GM19324 (cell line): Measurements from ENCODE around the gene GRIN3A.
"Not testable (repeated sequence)": the region's sequence is repeated elsewhere in the genome, so short reads cannot be mapped to it uniquely, and the experiment has no call there.

Source experiments
- ATAC-seq: cut with Tn5 transposase; IDR thresholded peaks from one replicate; pipeline ENCODE4 v1.9.1; 2021; ENCODE audit warnings: mild to moderate bottlenecking, moderate library complexity; ENCODE audit not compliant: unreplicated experiment, low FRiP score

The GRIN3A gene

DNA sequence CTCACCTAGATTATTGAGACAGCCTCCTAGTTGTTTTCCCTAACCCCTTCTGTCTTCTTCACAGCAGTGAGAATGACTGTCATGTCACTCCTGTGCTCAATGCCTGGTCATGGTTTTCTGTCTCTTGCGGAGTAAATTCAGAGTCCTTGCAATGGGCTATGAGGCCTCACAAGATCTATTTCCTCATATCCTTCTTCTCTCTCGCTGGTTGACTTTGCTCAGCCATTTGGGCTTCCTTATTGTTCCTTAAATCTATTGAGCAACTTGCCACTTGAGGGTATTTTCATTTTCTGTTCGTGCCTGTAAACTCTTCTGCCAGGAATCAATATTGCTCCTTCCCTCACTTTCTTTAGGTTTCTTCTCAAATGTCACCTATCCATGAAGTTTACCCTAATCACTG, 152.7 kb downstream of the GRIN3A start:
- no peak for ATAC-seq

DNA sequence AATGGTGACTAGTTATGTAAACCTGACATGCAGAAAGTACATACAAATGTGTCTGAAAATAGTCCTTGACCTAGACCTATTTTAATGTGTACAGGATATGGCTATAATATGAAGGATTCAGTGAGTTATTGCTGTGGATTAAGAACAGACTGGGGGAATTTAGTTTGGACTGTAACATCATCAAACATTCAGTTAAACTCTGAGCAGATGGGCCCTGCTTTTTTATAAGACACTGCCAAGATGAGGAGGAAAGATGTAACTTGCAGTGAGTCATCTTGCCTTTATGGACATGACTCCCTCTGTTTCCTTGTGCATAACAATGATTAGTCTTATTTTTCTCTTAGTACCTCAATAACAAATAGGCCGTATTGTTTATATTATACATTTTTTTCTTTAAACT, 155.9 kb downstream of the GRIN3A start:
- ATAC-seq = no peak

DNA sequence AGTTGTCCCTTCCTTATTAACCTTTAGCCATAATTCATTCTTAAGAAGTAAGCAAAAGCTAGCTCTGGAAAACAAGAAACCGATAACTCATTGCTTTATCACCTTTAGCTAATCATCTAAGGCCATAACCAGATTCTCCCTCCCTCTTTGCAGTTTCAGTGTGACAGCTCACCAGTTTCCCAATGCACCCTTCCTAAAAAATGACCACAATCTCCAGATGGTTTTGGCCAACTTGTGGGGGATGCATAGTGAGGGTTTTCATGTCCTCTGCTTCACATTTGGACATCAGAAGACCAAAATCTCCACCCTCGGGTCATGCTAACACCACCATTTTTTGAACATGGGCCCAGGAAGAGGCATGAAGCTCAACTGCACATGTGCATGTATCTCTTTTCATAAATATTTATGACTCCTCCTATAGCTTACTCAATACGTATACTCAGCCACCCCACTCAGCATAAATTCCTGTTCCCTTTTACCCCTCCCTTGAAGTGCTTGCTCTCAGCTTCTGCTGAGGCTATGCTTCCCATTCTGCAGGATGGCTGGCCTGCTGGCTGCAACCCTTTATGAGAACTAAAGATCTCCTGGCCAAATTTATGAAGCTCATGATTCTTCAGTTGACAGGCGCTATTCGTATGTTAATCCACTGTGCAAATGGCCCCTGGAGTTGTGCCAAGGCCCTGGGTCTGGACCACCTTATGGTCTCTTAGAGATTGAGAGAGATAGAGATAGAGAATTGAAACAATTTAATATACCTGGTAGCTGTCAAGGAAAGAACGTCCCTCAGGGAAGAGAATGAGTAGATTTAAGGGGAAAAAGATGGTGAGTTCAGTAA, 158.5 kb downstream of the GRIN3A start:
- no peak for ATAC-seq

DNA sequence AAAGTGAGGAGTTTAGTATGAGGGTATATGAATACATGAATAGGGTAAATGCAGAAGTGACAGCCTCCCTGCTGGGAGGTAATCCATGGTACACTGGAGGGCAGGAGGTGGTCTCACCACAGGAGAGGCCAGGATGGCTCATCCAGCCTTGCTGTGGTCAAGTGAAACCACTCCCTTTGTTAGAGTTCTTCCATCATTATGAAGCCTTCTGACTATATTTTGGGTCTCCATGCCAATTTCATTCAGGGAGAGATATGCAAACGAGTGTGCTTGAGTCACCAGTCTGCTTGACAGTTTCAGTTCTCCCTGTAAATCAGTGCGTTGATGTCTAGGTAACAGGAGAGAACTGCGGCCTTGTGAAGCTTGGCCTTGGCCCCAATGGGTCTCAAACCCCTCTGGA, 160.1 kb downstream of the GRIN3A start:
- peak; percentile 70 for ATAC-seq

DNA sequence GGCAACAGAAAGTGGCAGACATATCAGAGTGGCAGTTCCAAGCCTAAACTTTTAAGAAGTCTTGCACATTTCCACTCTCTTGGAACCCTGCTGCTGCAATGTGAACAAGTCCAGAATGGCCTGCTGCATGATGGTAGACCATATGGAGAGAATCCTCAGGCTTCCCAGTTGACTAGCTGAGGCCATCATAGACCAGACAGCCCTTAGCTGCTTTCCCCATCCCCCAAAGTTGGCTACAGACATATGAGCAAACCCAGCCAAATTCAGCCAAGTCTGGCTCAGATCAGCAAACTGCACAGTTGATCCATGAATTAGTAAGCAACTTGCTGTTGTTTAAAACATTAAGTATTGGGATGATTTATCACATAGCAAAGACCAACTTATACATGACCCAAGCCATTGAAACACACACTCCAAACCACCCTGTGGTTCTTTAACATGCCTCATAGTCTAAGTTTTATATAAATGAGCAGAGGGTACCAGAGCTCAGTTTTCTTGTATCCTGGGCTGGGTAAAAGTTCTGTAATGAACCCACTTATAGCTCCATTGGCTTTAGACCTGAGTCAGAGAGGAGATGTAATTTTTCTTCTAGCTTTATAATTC, 163.6 kb downstream of the GRIN3A start:
- ATAC-seq = no peak

DNA sequence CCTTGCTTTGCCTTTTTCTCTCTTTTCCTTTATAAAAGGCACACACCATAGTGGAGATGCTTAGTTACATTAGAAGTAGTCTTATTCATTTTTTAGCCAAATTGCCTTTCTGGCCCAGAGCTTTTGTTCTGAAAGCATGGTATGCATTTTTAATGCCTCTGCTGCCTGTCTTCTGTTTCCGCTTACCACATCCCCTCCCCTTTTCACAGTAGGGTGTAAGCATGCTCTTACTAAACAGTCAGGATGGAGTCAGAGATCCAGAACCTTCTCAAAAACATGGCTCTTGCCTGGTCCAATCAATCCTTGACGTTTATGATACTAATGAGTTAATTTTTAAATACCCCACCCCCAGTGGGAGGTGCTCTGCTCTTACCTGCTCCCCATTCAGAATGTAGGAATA, 166.1 kb downstream of the GRIN3A start:
- no peak for ATAC-seq

DNA sequence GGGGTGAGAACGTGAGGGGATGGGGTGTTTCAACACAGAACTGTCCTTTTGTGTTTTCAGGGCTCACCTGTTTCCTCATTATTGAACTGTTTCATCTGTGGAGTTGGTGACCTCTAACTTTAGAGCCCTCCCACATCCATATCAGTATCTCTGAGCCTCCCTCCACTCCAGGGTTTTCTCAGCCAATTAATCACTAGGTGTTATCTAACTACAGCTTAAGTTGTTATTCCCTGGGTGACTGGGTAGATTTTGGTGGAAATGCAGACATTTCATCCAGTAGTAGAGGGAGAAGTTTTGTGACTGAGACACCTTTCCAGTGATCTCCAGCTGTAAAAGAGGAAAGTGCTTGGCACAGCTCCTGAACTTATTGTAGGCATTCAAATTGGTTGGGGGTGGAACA, 167.3 kb downstream of the GRIN3A start:
- ATAC-seq = no peak

DNA sequence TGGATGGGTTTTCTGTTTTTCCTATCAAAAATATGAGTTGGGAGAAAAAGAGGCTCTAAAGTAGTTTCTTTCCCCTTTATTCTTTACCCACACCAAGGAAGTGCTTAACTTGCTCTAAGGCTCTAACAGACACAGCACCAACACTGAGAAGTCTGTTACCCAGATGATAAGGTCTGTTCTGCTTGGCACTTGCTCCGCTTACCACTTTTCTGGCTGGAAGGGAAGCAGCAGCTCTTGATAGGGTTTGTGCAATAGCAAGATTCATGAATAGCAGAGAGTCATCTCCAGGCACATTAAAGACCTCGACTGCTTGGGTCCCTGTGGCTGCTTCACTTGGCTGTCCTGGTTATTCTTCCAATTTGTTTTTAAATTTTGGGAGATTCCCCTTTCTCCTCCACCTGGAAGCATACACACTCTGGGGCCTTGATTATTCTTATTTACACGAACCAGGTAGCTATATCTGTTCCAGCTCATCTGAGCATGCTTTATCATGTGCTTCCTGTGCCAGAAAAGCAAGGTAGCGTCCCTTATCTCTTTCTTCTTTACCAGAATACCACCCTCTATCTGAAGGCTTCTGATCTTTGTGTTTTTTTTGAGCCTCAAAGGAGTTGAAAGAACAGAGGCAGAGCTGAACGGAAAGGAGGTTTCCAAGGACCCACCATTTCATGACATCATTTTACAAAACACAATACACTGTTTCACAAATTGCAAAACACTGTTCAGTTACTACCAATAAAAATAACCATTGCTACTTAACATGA, 168.5 kb downstream of the GRIN3A start:
- no peak for ATAC-seq

DNA sequence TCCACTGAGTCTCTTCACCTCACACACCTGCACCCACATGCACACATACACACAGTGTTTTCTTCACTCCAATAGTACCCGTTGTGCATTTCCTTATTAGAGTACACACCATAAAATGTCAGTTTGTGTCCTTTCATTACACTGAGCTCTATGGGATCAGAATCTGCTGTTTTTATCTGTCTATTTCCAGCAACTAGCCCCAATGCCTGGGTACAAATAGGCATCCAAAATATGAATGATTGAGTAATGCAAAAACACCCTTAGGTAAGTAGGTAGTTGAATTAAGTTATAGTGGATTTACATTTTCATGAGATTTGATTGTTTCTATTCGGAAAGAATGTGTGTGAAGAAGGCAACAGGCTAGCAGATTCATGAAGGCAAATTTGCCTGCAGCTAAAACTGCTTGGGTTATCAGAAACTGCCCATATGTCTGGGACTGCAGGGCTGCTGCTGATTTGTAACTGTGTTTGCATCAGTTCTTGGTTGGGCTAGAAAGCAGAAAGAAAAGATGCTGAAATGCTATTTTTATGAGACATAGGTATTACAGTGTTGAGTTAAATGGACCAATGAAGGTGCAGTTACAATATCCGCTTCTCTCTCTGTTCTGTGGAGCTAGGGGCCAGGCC, 170.6 kb downstream of the GRIN3A start:
- no peak for ATAC-seq

DNA sequence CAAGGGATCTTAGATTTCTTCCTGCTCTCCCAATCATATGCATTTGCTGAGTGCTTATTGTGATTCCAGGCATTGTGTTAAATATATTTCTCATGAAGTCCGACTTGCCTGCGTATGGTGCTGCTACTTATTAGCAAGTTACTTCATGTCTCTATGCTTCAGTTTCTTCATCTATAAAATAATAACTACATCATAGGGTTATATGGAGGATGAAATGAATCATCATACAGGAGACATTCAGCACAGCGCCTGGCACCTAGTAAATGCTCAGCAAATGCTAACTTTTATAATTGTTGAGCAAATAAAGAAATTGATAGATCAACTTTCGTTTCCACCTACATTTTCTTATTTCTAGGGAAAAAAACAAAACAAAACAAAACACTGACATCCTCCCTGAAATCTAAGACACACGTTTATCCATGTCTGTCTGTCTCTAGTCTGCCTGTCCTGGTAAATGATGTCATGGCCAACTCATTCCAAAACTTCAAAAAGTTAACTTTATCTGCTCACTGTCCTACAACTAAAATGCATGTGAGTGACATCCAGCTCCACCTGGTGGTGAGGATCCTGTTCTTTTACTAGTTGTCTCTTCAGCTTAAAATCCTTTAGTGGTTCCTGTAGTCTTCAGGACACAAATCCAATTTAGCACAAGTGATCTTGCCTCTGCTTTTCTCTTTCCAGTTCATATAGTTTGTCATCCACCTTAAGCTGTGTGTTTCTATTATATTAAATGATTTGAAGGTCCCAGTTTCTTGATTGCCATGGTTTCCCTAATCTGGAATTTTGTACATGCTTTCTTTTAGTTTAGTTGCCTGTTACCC, 171.3 kb downstream of the GRIN3A start:
- ATAC-seq = no peak

DNA sequence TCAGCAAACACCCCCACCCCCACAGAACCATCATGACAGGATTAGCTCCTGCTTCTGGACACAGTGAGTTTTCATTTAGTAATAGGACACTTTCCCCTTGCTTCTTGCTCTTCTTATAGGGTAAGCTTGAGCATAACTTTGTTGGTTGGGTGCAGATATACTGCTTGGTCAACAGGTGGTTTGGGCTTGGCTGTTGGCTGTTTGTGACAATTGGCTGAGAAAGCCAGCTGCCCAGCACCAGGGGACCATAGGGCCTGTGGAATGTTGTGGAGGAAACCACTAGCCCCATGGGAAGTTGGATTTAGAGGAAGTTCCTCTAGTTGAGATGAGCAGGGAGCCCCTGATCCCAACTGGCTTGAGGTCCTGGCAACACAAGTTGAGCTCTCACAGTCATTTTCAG, 174.2 kb downstream of the GRIN3A start:
- ATAC-seq = no peak

DNA sequence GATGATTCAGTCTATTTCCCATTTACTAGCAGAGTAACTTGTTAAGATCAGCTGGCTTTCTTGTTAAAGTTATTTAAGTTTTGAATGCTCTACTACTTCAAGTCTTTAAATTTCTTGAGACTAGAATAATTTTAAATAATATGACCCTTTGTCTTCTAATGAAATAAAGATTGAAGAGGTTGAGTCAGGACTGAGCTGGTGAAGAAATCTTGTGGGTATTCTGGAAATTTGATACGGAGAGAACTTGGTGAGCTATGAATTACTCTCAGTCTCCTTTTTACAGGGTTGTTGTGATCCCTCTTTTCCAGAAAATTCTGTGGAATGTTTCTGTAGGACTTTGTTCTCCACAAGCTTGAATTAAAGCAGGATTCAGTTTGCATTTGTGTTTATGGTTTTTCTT, 175.5 kb downstream of the GRIN3A start:
- ATAC-seq = no peak

DNA sequence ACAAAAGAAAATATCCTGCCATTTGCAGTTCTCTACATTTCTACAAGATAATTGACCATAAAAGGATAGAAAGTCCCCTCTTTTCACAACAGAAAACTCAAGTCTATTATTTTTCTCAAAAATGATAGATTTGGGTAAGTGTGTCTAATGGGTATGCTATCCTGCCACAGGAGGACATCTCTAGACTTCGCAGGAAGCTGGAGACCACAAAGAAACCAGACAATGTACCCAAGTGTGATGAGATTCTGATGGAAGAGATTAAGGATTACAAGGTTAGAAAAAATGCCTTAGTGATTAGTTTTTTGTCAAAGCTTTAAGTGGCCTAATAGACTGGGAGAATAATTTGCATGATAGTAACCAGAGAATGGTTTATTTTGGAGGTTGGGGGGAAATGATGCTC, 176.7 kb downstream of the GRIN3A start:
- ATAC-seq = no peak

DNA sequence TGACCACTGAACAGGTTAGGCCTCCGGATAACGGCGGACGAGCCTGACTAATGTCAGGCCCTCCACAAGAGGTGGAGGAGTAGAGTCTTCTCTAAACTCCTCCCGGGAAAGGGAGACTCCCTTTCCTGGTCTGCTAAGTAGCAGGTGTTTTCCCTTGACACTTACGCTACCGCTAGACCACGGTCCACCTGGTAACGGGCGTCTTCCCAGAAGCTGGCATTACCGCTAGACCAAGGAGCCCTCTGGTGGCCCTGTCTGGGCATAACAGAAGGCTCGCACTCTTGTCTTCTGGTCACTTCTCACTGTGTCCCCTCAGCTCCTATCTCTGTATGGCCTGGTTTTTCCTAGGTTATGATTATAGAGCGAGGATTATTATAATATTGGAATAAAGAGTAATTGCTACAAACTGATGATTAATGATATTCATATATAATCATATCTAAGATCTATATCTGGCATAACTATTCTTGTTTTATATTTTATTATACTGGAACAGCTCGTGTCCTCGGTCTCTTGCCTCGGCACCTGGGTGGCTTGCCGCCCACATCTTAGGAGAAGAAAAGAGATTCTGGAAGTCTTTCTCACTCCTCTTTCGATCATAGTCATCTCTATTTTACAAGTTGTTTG, 188.9 kb downstream of the GRIN3A start:
- not testable (repeated sequence) for ATAC-seq

DNA sequence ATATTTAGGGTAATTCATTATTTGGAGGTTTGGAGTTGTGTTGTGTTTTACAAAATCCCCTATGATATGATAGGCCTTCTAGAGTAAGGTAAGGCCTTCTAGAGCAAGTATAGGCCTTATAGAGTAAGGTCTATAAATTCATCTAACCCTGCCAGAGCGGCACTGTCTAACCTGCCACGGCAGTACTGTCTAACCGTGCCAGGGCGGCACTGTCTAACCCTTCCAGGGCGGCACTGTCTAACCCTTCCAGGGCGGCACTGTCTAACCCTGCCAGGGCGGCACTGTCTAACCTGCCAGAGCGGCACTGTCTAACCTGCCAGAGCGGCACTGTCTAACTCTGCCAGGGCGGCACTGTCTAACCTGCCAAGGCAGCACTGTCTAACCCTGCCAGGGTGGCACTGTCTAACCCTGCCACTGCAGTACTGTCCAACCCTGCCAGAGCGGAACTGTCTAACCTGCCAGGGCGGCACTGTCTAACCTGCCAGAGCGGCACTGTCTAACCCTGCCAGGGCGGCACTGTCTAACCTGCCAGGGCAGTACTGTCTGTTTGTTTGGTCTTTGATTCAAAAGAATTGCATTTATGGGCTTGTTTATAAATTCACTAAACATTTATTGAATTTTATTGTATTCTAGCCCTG, 195.2 kb downstream of the GRIN3A start:
- no peak for ATAC-seq

DNA sequence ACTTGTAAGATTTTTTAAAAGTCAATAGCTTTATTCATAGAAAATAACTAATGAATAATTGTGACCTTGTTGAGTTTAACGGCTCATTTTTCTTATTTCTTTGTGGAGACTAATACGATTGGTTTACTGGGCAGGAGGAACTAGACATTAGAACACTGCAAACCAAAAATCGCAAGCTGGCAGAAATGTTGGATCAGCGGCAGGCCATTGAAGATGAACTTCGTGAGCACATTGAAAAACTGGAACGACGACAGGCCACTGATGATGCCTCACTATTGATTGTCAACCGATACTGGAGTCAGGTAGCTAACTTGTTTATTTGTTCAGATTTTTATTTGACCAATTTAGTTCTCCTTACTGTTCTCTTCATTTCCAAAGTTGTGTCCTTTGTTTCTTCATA, 198.4 kb downstream of the GRIN3A start:
- no peak for ATAC-seq

DNA sequence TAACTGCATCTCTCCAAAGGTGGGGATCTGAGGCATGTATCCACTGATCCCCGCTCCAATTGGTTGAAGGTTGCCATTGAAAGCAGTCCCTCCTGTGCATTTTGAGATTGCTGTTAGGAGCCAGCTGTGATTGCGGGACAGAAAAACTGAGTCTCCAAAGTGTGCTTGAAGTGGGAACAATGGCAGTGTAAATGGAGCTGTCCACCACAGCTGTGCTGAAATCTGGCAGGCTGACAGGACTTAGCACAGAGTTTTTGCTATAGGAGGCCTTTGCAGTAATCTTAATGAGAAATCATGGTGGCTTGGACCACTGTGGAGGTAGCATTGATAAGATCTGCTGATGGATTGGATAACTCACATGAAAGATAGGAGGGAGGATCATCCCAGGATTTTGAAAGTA, 201.5 kb downstream of the GRIN3A start:
- no peak for ATAC-seq

DNA sequence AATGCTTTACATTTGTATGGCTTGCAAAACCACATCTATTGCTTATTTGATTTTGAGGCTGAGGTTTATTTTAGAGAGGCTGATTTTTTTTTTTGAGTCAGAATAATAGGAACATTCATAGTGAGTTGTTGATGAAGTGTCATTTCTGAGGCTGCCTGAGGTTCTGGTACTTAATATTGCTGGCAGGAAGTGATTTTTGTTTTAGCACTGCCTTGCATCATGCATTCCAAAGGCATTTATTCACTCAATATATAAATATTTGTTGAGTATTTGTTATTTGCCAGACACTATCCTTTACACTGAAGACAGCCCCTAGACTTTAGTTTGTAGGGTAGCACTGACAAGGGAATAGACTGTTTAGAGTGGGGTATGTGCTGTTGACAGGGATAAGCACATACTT, 202.1 kb downstream of the GRIN3A start:
- no peak for ATAC-seq
